A172 (cell line): Measurements from ENCODE around the gene FGD6. TPM values are rescaled to one million over a fixed set of nuclear protein-coding genes. Genes with fewer than 3 reads are reported as not detected.
A peak's percentile ranks its signal among the peaks of the same experiment; 100 is the strongest.
"Not testable (repeated sequence)": the region's sequence is repeated elsewhere in the genome, so short reads cannot be mapped to it uniquely, and the experiment has no call there.

Source experiments
- DNase-seq: peaks from one replicate; pipeline ENCODE4 v3.0.0-alpha.2; 2015; ENCODE audit warnings: low spot score
- total RNA-seq: library from RNA; depleted of rRNA; stranded (reverse); fragments of >200 nt; shearing (Covaris generic); gene quantifications from 2 replicates; pipeline ENCODE4 v1.2.3, GENCODE V29; 2014

The FGD6 gene
- total RNA-seq, 1 experiment from 2014 or later: 12.4 TPM

- no peak for DNase-seq
Observed at GRCh38 chr12:95178136-95178535, 39.1 kb downstream of the FGD6 start.

- DNase-seq: no peak
Observed at GRCh38 chr12:95177201-95177768, 40.0 kb downstream of the FGD6 start.

GRCh38 chr12:95173392-95174251 is 43.6 kb downstream of the FGD6 start:
- peak; percentile 83 for DNase-seq

GRCh38 chr12:95169368-95169767 is 47.9 kb downstream of the FGD6 start:
- peak; percentile 78 for DNase-seq

GRCh38 chr12:95168746-95169145 is 48.5 kb downstream of the FGD6 start:
- no peak for DNase-seq

GRCh38 chr12:95164656-95165055 is 52.6 kb downstream of the FGD6 start:
- peak; percentile 26 for DNase-seq

GRCh38 chr12:95158919-95159318 is 58.3 kb downstream of the FGD6 start:
- DNase-seq: no peak

GRCh38 chr12:95151821-95152220 is 65.4 kb downstream of the FGD6 start:
- DNase-seq: no peak

GRCh38 chr12:95151406-95151805 is 65.9 kb downstream of the FGD6 start:
- DNase-seq: no peak

GRCh38 chr12:95150501-95150900 is 66.8 kb downstream of the FGD6 start:
- no peak for DNase-seq

GRCh38 chr12:95147866-95148265 is 69.4 kb downstream of the FGD6 start:
- no peak for DNase-seq

- DNase-seq: no peak
Observed at GRCh38 chr12:95146769-95147168, 70.5 kb downstream of the FGD6 start.

GRCh38 chr12:95143621-95144205 is 73.6 kb downstream of the FGD6 start:
- no peak for DNase-seq

GRCh38 chr12:95142431-95143151 is 74.7 kb downstream of the FGD6 start:
- DNase-seq: no peak

GRCh38 chr12:95141310-95141709 is 76.0 kb downstream of the FGD6 start:
- no peak for DNase-seq

- DNase-seq: not testable (repeated sequence)
Observed at GRCh38 chr12:95138031-95138430, 79.2 kb downstream of the FGD6 start.

- DNase-seq: no peak
Observed at GRCh38 chr12:95136598-95136997, 80.7 kb downstream of the FGD6 start.

GRCh38 chr12:95134085-95134484 is 83.2 kb downstream of the FGD6 start:
- DNase-seq: no peak

- no peak for DNase-seq
Observed at GRCh38 chr12:95131589-95132340, 85.5 kb downstream of the FGD6 start.

GRCh38 chr12:95130096-95130495 is 87.2 kb downstream of the FGD6 start:
- DNase-seq: peak; percentile 52

GRCh38 chr12:95129115-95129514 is 88.2 kb downstream of the FGD6 start:
- no peak for DNase-seq

GRCh38 chr12:95126736-95127135 is 90.5 kb downstream of the FGD6 start:
- no peak for DNase-seq
